Measurements from ENCODE around the gene AKR7A3. TPM values are rescaled to one million over a fixed set of nuclear protein-coding genes. Genes with fewer than 3 reads are reported as not detected.
"Not testable (repeated sequence)": the region's sequence is repeated elsewhere in the genome, so short reads cannot be mapped to it uniquely, and the experiment has no call there.

AKR7A3 gene
- under 1 TPM in 8 of 10 donors, not detected in 2; 0.13 to 0.42 (median 0.24) TPM for total RNA-seq
- under 1 TPM; 0.22 to 0.66 TPM for polyA plus RNA-seq
- long read RNA-seq, donor 1: 0 reads
- long read RNA-seq, donor 2: 0 reads
- long read RNA-seq, donor 3: 0 reads

DNA sequence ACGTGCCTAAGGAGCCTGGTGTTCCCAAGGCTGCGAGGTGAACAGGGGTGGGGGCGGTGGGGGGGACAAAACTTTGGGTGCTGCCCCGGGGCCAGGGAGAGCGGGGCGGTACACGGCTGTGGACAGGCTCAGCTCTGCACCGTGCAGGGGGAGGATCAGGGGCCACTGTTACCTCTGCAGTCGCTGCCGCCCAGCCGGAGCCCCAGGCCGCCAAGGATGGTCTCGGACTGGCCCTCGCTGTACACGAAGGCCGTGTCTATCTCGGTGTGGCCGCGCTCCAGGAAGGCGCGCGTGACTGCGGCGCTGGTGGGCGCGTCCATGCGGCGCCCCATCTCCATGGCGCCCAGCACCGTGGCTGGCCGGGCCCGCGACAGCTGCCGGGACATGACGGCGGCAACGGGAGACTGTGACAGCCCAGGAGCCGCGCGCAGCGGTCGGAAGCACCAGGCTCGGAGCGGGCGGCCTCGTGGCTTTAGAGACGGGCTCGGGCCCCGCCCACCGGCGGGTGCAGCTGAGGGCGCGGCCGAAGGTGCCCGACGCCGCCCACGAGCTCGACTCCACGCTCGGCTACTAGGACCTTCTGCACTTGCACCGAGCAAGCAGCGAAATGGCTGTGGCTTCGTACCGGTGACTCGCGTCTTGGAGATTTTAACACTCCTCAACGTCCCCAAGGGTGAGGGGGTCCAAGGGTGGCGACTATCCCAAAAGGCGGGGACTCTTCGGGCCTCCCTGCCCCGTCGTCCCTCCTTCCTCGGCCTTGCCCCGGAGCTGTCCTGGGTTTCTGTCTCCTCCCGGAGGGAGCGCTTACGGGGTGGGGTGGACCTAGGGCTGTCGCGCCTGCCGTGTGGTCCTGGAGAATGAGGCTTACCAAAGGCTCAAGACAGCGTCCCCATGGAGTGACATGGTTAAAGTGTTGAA lies at the start of gene AKR7A3:
TSS of gene AKR7A3 (minus strand) at position 447 of the 918 bp plus-strand sequence. CDS start at position 386, 61 bp downstream.
- ATAC-seq (peak; percentile 79 to 87 (median 82)), DNase-seq (peak; percentile 22 to 61)
- H3K27ac ChIP-seq; intact Hi-C loops (cut with DNase I); H3K27me3 ChIP-seq; H3K9me3 ChIP-seq; H3K36me3 ChIP-seq: not testable (repeated sequence)
- Histone ChIP-seq H3K4me3 (peak within 1 kb of the TSS in 9 of 10 donors; percentile 27 to 55 (median 46)), H3K4me1 (peaks cover 0 to 18% (median 9%) of the 10 kb centered on the region in 9 donors)
- 12% methylated on average over 69 of the region's 82 CpGs for WGBS, 2 donors

DNA sequence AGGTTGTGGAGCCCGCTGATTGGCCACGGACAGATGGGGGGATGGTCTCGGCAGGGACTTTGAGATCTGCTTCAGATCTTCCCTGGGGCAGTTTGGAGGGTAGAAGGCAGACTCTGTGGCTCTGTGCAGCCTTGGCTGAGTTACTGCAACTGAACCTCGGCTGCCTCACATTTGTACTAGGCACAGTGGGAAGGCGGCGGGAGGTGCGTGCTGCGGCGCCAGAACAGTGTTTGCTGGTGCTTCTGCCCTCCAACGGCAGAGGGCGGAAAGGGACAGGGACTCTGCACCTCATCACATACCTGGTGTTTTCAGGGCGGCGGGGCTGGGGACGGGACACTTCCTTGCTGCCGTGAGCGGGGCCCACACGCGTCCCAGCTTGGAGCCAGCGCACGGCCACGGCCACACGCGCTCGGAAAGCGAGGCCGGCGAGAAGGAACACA lies 49.8 kb upstream of the AKR7A3 start:
- Histone ChIP-seq H3K4me1 (peaks cover 0 to 19% (median 12%) of the 10 kb centered on the region in 9 donors), H3K27ac (no peak overlapping the region), H3K9me3 (no peaks in the 10 kb centered on the region), H3K36me3 (peaks cover 0 to 60% (median 12%) of the 10 kb centered on the region in 9 donors), H3K27me3 (no peaks in the 10 kb centered on the region), H3K4me3 (no peak overlapping the region)
- no peak for ATAC-seq
- WGBS, 2 donors: 83 to 90% methylated on average over 27 of the region's 27 CpGs
- intact Hi-C loops (cut with DNase I): loop anchor here in 1 of 10 donors (10.0 kb wide), 1 partner anchor 316 kb away; no protein-coding TSS in a partner anchor
- DNase-seq: no peak
- TF ChIP-seq, protein P1, sequence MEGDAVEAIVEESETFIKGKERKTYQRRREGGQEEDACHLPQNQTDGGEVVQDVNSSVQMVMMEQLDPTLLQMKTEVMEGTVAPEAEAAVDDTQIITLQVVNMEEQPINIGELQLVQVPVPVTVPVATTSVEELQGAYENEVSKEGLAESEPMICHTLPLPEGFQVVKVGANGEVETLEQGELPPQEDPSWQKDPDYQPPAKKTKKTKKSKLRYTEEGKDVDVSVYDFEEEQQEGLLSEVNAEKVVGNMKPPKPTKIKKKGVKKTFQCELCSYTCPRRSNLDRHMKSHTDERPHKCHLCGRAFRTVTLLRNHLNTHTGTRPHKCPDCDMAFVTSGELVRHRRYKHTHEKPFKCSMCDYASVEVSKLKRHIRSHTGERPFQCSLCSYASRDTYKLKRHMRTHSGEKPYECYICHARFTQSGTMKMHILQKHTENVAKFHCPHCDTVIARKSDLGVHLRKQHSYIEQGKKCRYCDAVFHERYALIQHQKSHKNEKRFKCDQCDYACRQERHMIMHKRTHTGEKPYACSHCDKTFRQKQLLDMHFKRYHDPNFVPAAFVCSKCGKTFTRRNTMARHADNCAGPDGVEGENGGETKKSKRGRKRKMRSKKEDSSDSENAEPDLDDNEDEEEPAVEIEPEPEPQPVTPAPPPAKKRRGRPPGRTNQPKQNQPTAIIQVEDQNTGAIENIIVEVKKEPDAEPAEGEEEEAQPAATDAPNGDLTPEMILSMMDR (IDR thresholded peaks at IDR 0.05): no peak

DNA sequence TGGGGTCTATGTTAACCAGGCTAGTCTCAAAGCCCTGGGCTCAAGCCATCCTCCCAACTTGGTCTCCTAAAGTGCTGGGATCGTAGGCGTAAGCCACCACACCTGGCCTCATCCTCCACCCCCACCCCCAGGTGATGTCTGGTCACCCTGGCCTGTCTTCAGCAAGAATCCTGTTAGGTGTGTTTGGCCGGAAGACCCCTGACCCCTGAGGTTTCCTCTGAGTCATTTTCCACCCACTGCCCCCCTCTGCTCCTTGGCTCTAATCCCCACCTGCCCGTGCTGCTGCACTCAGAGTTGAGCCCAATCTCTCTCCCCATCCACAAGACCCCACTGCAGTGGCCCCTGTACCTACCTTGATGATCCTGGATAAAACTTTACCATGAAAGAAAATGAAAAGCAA lies 48.7 kb upstream of the AKR7A3 start:
- intact Hi-C loops (cut with DNase I): loop anchor here in 1 of 10 donors (10.0 kb wide), 1 partner anchor 318 kb away; no protein-coding TSS in a partner anchor
- DNase-seq: no peak
- TF ChIP-seq, protein P1 (IDR thresholded peaks at IDR 0.05): no peak
- H3K36me3 ChIP-seq: peaks cover 0 to 57% (median 12%) of the 10 kb centered on the region in 9 donors
- H3K27ac ChIP-seq: no peak overlapping the region
- no peaks in the 10 kb centered on the region for H3K27me3 ChIP-seq
- 90 to 91% methylated on average over 4 of the region's 4 CpGs for WGBS, 2 donors
- ATAC-seq: no peak
- no peaks in the 10 kb centered on the region for H3K9me3 ChIP-seq
- H3K4me1 ChIP-seq: peaks cover 0 to 13% (median 8%) of the 10 kb centered on the region in 9 donors
- no peak overlapping the region for H3K4me3 ChIP-seq

DNA sequence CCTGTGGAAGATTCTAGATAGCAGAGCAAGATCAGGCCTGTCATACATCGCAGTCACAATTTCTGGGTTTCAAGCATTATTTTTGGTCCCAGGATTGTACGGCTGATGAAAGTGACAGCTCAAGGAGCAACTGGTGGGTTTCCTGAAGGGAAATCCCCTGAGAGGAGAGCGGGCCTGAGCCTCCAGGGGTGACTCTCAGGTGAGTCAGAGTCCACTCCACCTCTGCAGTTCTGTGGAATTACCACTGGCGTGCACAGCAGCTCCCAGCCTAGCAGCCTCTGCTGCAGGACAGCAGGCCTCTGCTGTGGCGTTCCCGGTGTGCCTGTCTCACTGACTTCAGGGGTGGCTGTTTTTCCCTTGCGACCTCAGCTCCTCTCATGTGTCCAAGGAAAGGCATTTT lies 48.0 kb upstream of the AKR7A3 start:
- Histone ChIP-seq H3K4me1 (peaks cover 0 to 5% (median 1%) of the 10 kb centered on the region in 9 donors), H3K27me3 (no peaks in the 10 kb centered on the region), H3K36me3 (peaks cover 0 to 55% (median 12%) of the 10 kb centered on the region in 9 donors), H3K4me3 (no peak overlapping the region), H3K9me3 (no peaks in the 10 kb centered on the region), H3K27ac (no peak overlapping the region)
- intact Hi-C loops (cut with DNase I): loop anchor here in 1 of 10 donors (10.0 kb wide), 1 partner anchor 318 kb away; no protein-coding TSS in a partner anchor
- no peak for ATAC-seq
- WGBS, 2 donors: 88 to 91% methylated on average over 7 of the region's 7 CpGs
- no peak for DNase-seq
- TF ChIP-seq, protein P1 (IDR thresholded peaks at IDR 0.05): no peak
